HepG2 (cell line): Measurements from ENCODE around the gene IRX3. TPM values are rescaled to one million over a fixed set of nuclear protein-coding genes. Genes with fewer than 3 reads are reported as not detected.

Experiments
- ATAC-seq: fragments of 200-7000 bp; cut with Tn5 transposase; 3 replicates; pipeline ENCODE4 v1.9.1; 2020; ENCODE audit warnings: mild to moderate bottlenecking, moderate library complexity
- BruUV-seq: library from RNA; stranded (reverse); fragments of 400-500 nt; replicated peaks from 2 replicates; lab custom pipeline; 2021; lab: Mats Ljungman, UMichigan
- CTCF ChIA-PET: fragments of 300-600 bp; formaldehyde crosslinking; extraction: SDS; loops from one replicate; lab custom pipeline; 2021; ENCODE audit warnings: low total read pairs, inconsistent platforms, low intra/inter-chr PET ratio; lab: Yijun Ruan, JAX
- POLR2A ChIA-PET: fragments of 350-600 bp; sonication (Branson Sonifier 250); formaldehyde crosslinking; loops from one replicate; lab custom pipeline; 2020; ENCODE audit warnings: antibody characterized with exemption, inconsistent platforms; lab: Yijun Ruan, JAX
- DNase-seq: peaks from one replicate; pipeline ENCODE4 v3.0.0-alpha.2; 2015; ENCODE audit warnings: low spot score
- FAIRE-seq: peaks from 3 replicates; lab custom pipeline; 2011; peaks lifted over from hg19 to GRCh38; lab: Jason Lieb, UNC
- H2AFZ ChIP-seq: one replicate; pipeline ENCODE4 v1.6.1; 2011; ENCODE audit warnings: low read length, inconsistent platforms
- H3K27ac ChIP-seq: fragments of 300-600 bp; 3 replicates; pipeline ENCODE4 v1.8.0; 2011; ENCODE audit warnings: mixed run types, mild to moderate bottlenecking, mixed read lengths, low read length, inconsistent platforms; ENCODE audit not compliant: insufficient read depth; ENCODE audit errors: extremely low read length
- H3K27me3 ChIP-seq, 2 experiments: fragments of 200-600 bp in 1 of 2; 2 replicates in 1 of 2; 3 replicates in 1 of 2; pipeline versions ENCODE4 v1.6.0 to v1.8.0; 2011; ENCODE audit warnings: low read length in 2 of 2, mild to moderate bottlenecking in 2 of 2, moderate library complexity in 2 of 2, inconsistent platforms in 1 of 2; ENCODE audit not compliant: insufficient read depth in 2 of 2, control insufficient read depth in 1 of 2
- H3K36me3 ChIP-seq, 2 experiments: fragments of 200-600 bp in 1 of 2; replicated peaks in 1 of 2; 2 replicates in 1 of 2; 3 replicates in 1 of 2; pipeline versions ENCODE4 v1.5.1 to v1.8.0; 2011; ENCODE audit warnings: low read length in 2 of 2, inconsistent platforms in 1 of 2; ENCODE audit not compliant: insufficient read depth in 2 of 2, control insufficient read depth in 1 of 2
- H3K4me1 ChIP-seq: 2 replicates; pipeline ENCODE4 v1.5.1; 2012; ENCODE audit warnings: low read length, inconsistent platforms; ENCODE audit not compliant: insufficient read depth
- H3K4me2 ChIP-seq: 2 replicates; pipeline ENCODE4 v1.6.0; 2011; ENCODE audit warnings: low read depth, low read length, inconsistent platforms
- H3K4me3 ChIP-seq, 3 experiments: fragments of 200-600 bp in 1 of 3; sonication (generic), shearing (Covaris generic) in 1 of 3; replicated peaks in 1 of 3; 2 replicates each; pipeline ENCODE4 v1.5.1; 2011 to 2016; ENCODE audit warnings: low read length in 3 of 3, inconsistent platforms in 2 of 3, low read depth in 2 of 3, mild to moderate bottlenecking in 2 of 3, control low read depth in 1 of 3, mixed read lengths in 1 of 3; ENCODE audit not compliant: insufficient read depth in 1 of 3
- H3K79me2 ChIP-seq: one replicate; pipeline ENCODE4 v1.6.1; 2011; ENCODE audit warnings: low read length, inconsistent platforms; ENCODE audit not compliant: insufficient read depth
- H3K9ac ChIP-seq: 2 replicates; pipeline ENCODE4 v1.6.0; 2011; ENCODE audit warnings: mild to moderate bottlenecking, low read depth, low read length, inconsistent platforms; ENCODE audit not compliant: insufficient read depth
- H3K9me3 ChIP-seq: 2 replicates; pipeline ENCODE4 v1.5.1; 2012; ENCODE audit warnings: mild to moderate bottlenecking, low read length
- H4K20me1 ChIP-seq: 2 replicates; pipeline ENCODE4 v1.6.0; 2011; ENCODE audit warnings: inconsistent platforms, mild to moderate bottlenecking, low read length, moderate library complexity; ENCODE audit not compliant: insufficient read depth
- CBX1 ChIP-seq: IDR thresholded peaks from one replicate; pipeline ENCODE4 v1.6.1; 2016; ENCODE audit warnings: antibody characterized with exemption, low read depth
- CHCHD3 ChIP-seq: sonication (generic); formaldehyde crosslinking; IDR thresholded peaks from 2 replicates; pipeline ENCODE4 v1.8.0; 2022; ENCODE audit warnings: mild to moderate bottlenecking, missing genetic modification reagents, moderate library complexity
- DDIT3 ChIP-seq: sonication (generic); formaldehyde crosslinking; IDR thresholded peaks from 2 replicates; pipeline ENCODE4 v1.4.0; 2020; ENCODE audit warnings: mild to moderate bottlenecking, missing genetic modification reagents
- FIP1L1 ChIP-seq: fragments of 200-400 bp; formaldehyde crosslinking; IDR thresholded peaks from 2 replicates; pipeline ENCODE4 v1.6.1; 2018; ENCODE audit warnings: low read depth, mild to moderate bottlenecking, low read length, moderate library complexity, borderline replicate concordance; ENCODE audit not compliant: insufficient read depth
- HMGXB4 ChIP-seq, 2 experiments: sonication (generic) in 1 of 2; formaldehyde crosslinking in 1 of 2; IDR thresholded peaks; 2 replicates each; pipeline versions ENCODE4 v1.4.0 to v1.6.1; 2018 to 2020; ENCODE audit warnings: missing genetic modification reagents in 2 of 2, borderline replicate concordance in 1 of 2, low read depth in 1 of 2, mild to moderate bottlenecking in 1 of 2, missing biosample characterization in 1 of 2
- ISL2 ChIP-seq: sonication (generic); formaldehyde crosslinking; IDR thresholded peaks from 2 replicates; pipeline ENCODE4 v1.5.0; 2020; ENCODE audit warnings: missing genetic modification reagents
- MEIS2 ChIP-seq: sonication (generic); formaldehyde crosslinking; IDR thresholded peaks from 2 replicates; pipeline ENCODE4 v1.9.0; 2021; ENCODE audit warnings: mild to moderate bottlenecking, missing genetic modification reagents
- NFE2L2 ChIP-seq: fragments of 150-350 bp; IDR thresholded peaks from 2 replicates; pipeline ENCODE4 v1.6.1; 2014; ENCODE audit warnings: low read length
- PTBP1 ChIP-seq: fragments of 200-400 bp; formaldehyde crosslinking; IDR thresholded peaks from 2 replicates; pipeline ENCODE4 v1.6.1; 2018; ENCODE audit warnings: low read length, low read depth; ENCODE audit not compliant: poor library complexity, severe bottlenecking
- SAP130 ChIP-seq: IDR thresholded peaks from 2 replicates; pipeline ENCODE4 v1.6.1; 2016; ENCODE audit warnings: low read depth
- SIN3B ChIP-seq: fragments of 150-350 bp; IDR thresholded peaks from 2 replicates; pipeline ENCODE4 v1.6.1; 2014; ENCODE audit warnings: low read length
- SNAPC5 ChIP-seq: sonication (generic); formaldehyde crosslinking; IDR thresholded peaks from 2 replicates; pipeline ENCODE4 v1.8.1; 2023; ENCODE audit warnings: mild to moderate bottlenecking, missing genetic modification reagents, borderline replicate concordance
- SP5 ChIP-seq: IDR thresholded peaks from 2 replicates; pipeline ENCODE4 v1.6.1; 2016; ENCODE audit warnings: low read depth, borderline replicate concordance
- ZBTB20 ChIP-seq: sonication (generic); formaldehyde crosslinking; IDR thresholded peaks from 2 replicates; pipeline ENCODE4 v1.8.1; 2023; ENCODE audit warnings: missing genetic modification reagents, low read depth, mild to moderate bottlenecking, borderline replicate concordance
- ZBTB37 ChIP-seq: sonication (generic); formaldehyde crosslinking; IDR thresholded peaks from 2 replicates; pipeline ENCODE4 v1.4.0; 2020; ENCODE audit warnings: mild to moderate bottlenecking, missing genetic modification reagents
- ZNF263 ChIP-seq: sonication (generic); formaldehyde crosslinking; IDR thresholded peaks from 2 replicates; pipeline ENCODE4 v1.4.0; 2020; ENCODE audit warnings: missing genetic modification reagents
- ZNF749 ChIP-seq: sonication (generic); formaldehyde crosslinking; IDR thresholded peaks from 2 replicates; pipeline ENCODE4 v1.8.0; 2022; ENCODE audit warnings: mild to moderate bottlenecking, missing genetic modification reagents, moderate library complexity, borderline replicate concordance
- ZNF777 ChIP-seq: sonication (generic); formaldehyde crosslinking; IDR thresholded peaks from 2 replicates; pipeline ENCODE4 v1.4.0; 2020; ENCODE audit warnings: missing genetic modification reagents
- WGBS: methylation state at CpG from one replicate; pipeline ENCODE4 v1.1.6; 2017; ENCODE audit warnings: low lambda C conversion rate; 5-methylcytosine and 5-hydroxymethylcytosine counted together
- in situ Hi-C: cut with HindIII; loops from 2 replicates; pipeline ENCODE4 v1.10.0; 2017; ENCODE audit warnings: low pct_unique_long_range_greater_than_20kb; ENCODE audit not compliant: extremely low pct_ligation_motif_present
- intact Hi-C: fragments of 100-400 bp; cut with micrococcal nuclease; formaldehyde crosslinking; loops from one replicate; pipeline ENCODE4 v1.10.0; 2022; ENCODE audit not compliant: unreplicated experiment
- polyA plus RNA-seq, 8 experiments: library from polyadenylated mRNA; depleted of rRNA in 3 of 8; stranded (reverse) in 7 of 8; unstranded in 1 of 8; fragments of >200 nt; fragmentation: Illumina TruSeq in 4 of 8; extraction: Trizol in 4 of 8; gene quantifications; 2 replicates each; pipeline versions ENCODE4 v1.2.1 to v1.2.3, GENCODE V29; 2011 to 2016; ENCODE audit warnings: low read depth in 4 of 8, missing spikeins in 1 of 8, mixed read lengths in 1 of 8; ENCODE audit not compliant: insufficient read depth in 1 of 8
- total RNA-seq, 5 experiments: library from RNA; depleted of rRNA; stranded (reverse); fragments of >200 nt; fragmentation: Illumina TruSeq; extraction: Trizol; gene quantifications; 2 replicates each; pipeline ENCODE4 v1.2.3, GENCODE V29; 2016; ENCODE audit warnings: low read depth in 1 of 5

IRX3 gene
- total and polyA plus RNA-seq, 2 of the 13 experiments (the other 11 are each of a cell fraction or from before 2014, with no cell fraction given) = 9.2 to 16.4 TPM

- intact Hi-C loops = no loop called here
Observed at GRCh38 chr16:54325616-54326265, 39.2 kb upstream of the IRX3 start.

GRCh38 chr16:54324716-54325115, 38.1 kb upstream of the IRX3 start:
- DNase-seq (no peak), ATAC-seq (no peak), FAIRE-seq (no peak)
- H3K79me2 ChIP-seq = no peaks in the 10 kb centered on the region
- no peak overlapping the region for H3K9ac ChIP-seq
- H3K4me3 ChIP-seq = no peak overlapping the region
- no peaks in the 10 kb centered on the region for H3K4me1 ChIP-seq
- ChIA-PET CTCF (no interaction called here), POLR2A (no interaction called here)
- no peak overlapping the region for H3K27ac ChIP-seq
- no TSS peak for BruUV-seq
- no peaks in the 10 kb centered on the region for H3K36me3 ChIP-seq
- no peak overlapping the region for H3K4me2 ChIP-seq
- intact Hi-C loops = no loop called here
- H2AFZ ChIP-seq = no peak overlapping the region
- H3K27me3 ChIP-seq = peaks cover 13 to 34% of the 10 kb centered on the region in 2 experiments
- H3K9me3 ChIP-seq = no peaks in the 10 kb centered on the region
- TF ChIP-seq HMGXB4 (CRISPR knock-in tag; IDR thresholded peaks at IDR 0.05; ENCODE audit: borderline replicate concordance in 1 of 2, low read depth in 1 of 2) (no peak), ZNF777 (CRISPR knock-in tag) (no peak), DDIT3 (no peak), NFE2L2 (no peak), ZBTB37 (CRISPR knock-in tag) (no peak), MEIS2 (CRISPR knock-in tag) (no peak), SP5 (CRISPR knock-in tag) (no peak), ZNF263 (no peak), FIP1L1 (no peak), ZBTB20 (CRISPR knock-in tag) (no peak), ZNF749 (no peak), CHCHD3 (CRISPR knock-in tag) (no peak)
- TF ChIP-seq, all 625 proteins: peak for 0
- in situ Hi-C loops = no loop called here
- H4K20me1 ChIP-seq = no peaks in the 10 kb centered on the region
- 31% methylated on average over 2 of the region's 2 CpGs for WGBS

More at GRCh38 chr16:54325616-54326265, 39.2 kb upstream of the IRX3 start:
- ChIA-PET CTCF (no interaction called here), POLR2A (no interaction called here)
- no peaks in the 10 kb centered on the region for H3K4me1 ChIP-seq
- no TSS peak for BruUV-seq
- H3K27ac ChIP-seq = no peak overlapping the region
- H3K9ac ChIP-seq = no peak overlapping the region
- H3K36me3 ChIP-seq = no peaks in the 10 kb centered on the region
- WGBS = 5% methylated on average over 5 of the region's 5 CpGs
- H3K9me3 ChIP-seq = no peaks in the 10 kb centered on the region
- H3K4me2 ChIP-seq = no peak overlapping the region
- no peak for ATAC-seq
- H2AFZ ChIP-seq = no peak overlapping the region
- no peak for FAIRE-seq
- peaks cover 13 to 44% of the 10 kb centered on the region in 2 experiments for H3K27me3 ChIP-seq
- H3K79me2 ChIP-seq = no peaks in the 10 kb centered on the region
- no peaks in the 10 kb centered on the region for H4K20me1 ChIP-seq
- H3K4me3 ChIP-seq = no peak overlapping the region
- DNase-seq = no peak
- no peak for TF ChIP-seq PTBP1
- no peak for TF ChIP-seq CBX1
- TF ChIP-seq SNAPC5 (CRISPR knock-in tag) = no peak
- TF ChIP-seq ISL2 (CRISPR knock-in tag) = no peak
- no peak for TF ChIP-seq SIN3B
- TF ChIP-seq SAP130 (CRISPR knock-in tag) = no peak
- in situ Hi-C loops = no loop called here
